ENCODE results near the gene PDE6H.

PDE6H gene

GRCh38 chr12:14974633-14975032 is 1.8 kb downstream of the PDE6H start:
- DNase-seq (ENCODE audit: low read depth in 2 of 2) = no peak

- DNase-seq (ENCODE audit: low read depth in 2 of 2) = no peak
Measured at GRCh38 chr12:14975457-14975856, 2.6 kb downstream of the PDE6H start.

GRCh38 chr12:14976658-14977057 is 3.8 kb downstream of the PDE6H start:
- DNase-seq (ENCODE audit: low read depth in 2 of 2) = no peak

- no peak for DNase-seq (ENCODE audit: low read depth in 2 of 2)
Measured at GRCh38 chr12:14979468-14979867, 6.6 kb downstream of the PDE6H start.

GRCh38 chr12:14981049-14981448 is 8.2 kb downstream of the PDE6H start:
- no peak for DNase-seq (ENCODE audit: low read depth in 2 of 2)

GRCh38 chr12:14982562-14982961 is 9.7 kb downstream of the PDE6H start:
- no peak for DNase-seq (ENCODE audit: low read depth in 2 of 2)

- no peak for DNase-seq (ENCODE audit: low read depth in 2 of 2)
Measured at GRCh38 chr12:14982991-14983390, 10.1 kb downstream of the PDE6H start.

GRCh38 chr12:14984036-14984435 is 11.2 kb downstream of the PDE6H start:
- no peak for DNase-seq (ENCODE audit: low read depth in 2 of 2)

GRCh38 chr12:14984766-14985285 is 12.0 kb downstream of the PDE6H start:
- DNase-seq (ENCODE audit: low read depth in 2 of 2) = no peak

GRCh38 chr12:14986449-14986848 is 13.6 kb downstream of the PDE6H start:
- no peak for DNase-seq (ENCODE audit: low read depth in 2 of 2)

- DNase-seq (ENCODE audit: low read depth in 2 of 2) = no peak
Measured at GRCh38 chr12:14988035-14988434, 15.2 kb downstream of the PDE6H start.

- DNase-seq (ENCODE audit: low read depth in 2 of 2) = no peak
Measured at GRCh38 chr12:14989790-14990189, 16.9 kb downstream of the PDE6H start.

GRCh38 chr12:14991069-14991468 is 18.2 kb downstream of the PDE6H start:
- DNase-seq (ENCODE audit: low read depth in 2 of 2) = no peak

- DNase-seq (ENCODE audit: low read depth in 2 of 2) = no peak
Measured at GRCh38 chr12:14992673-14993072, 19.8 kb downstream of the PDE6H start.

GRCh38 chr12:14993117-14993516 is 20.3 kb downstream of the PDE6H start:
- no peak for DNase-seq (ENCODE audit: low read depth in 2 of 2)

GRCh38 chr12:14993537-14994266 is 20.9 kb downstream of the PDE6H start:
- no peak for DNase-seq (ENCODE audit: low read depth in 2 of 2)

- no peak for DNase-seq (ENCODE audit: low read depth in 2 of 2)
Measured at GRCh38 chr12:14994610-14995009, 21.8 kb downstream of the PDE6H start.

GRCh38 chr12:14995583-14996425 is 23.0 kb downstream of the PDE6H start:
- DNase-seq (ENCODE audit: low read depth in 2 of 2) = no peak

GRCh38 chr12:14997998-14998397 is 25.2 kb downstream of the PDE6H start:
- DNase-seq (ENCODE audit: low read depth in 2 of 2) = no peak

- no peak for DNase-seq (ENCODE audit: low read depth in 2 of 2)
Measured at GRCh38 chr12:14999021-14999694, 26.3 kb downstream of the PDE6H start.

- DNase-seq (ENCODE audit: low read depth in 2 of 2) = no peak
Measured at GRCh38 chr12:14999695-15000365, 27.0 kb downstream of the PDE6H start.

GRCh38 chr12:15000575-15000974 is 27.7 kb downstream of the PDE6H start:
- no peak for DNase-seq (ENCODE audit: low read depth in 2 of 2)

Data from stimulated activated CD4-positive, alpha-beta T cell treated with anti-CD3 and anti-CD28 coated beads, Interleukin-1b, Interleukin-23, amount 100 ng/mL, for 4 hours (primary cell).